Brain microvascular endothelial cell (primary cell): ENCODE data around the gene STK16.

Experiments used
- DNase-seq: peaks from one replicate; pipeline ENCODE4 v3.0.0-alpha.2; 2020
- H3K27ac ChIP-seq: fragments of 250-450 bp; sonication (Bioruptor Pico); 2 replicates; pipeline ENCODE4 v1.5.1; 2020; ENCODE audit warnings: mild to moderate bottlenecking, moderate library complexity
- H3K27me3 ChIP-seq: fragments of 250-450 bp; sonication (Bioruptor Pico); replicated peaks from 2 replicates; pipeline ENCODE4 v1.5.1; 2020; ENCODE audit warnings: mild to moderate bottlenecking
- H3K36me3 ChIP-seq: fragments of 250-450 bp; sonication (Bioruptor Pico); replicated peaks from 2 replicates; pipeline ENCODE4 v1.5.1; 2020; ENCODE audit warnings: mild to moderate bottlenecking
- H3K4me3 ChIP-seq: 2 replicates; pipeline ENCODE4 v1.5.1; 2011; ENCODE audit warnings: low read depth, mild to moderate bottlenecking, control low read depth, low read length, moderate library complexity
- CTCF ChIP-seq: IDR thresholded peaks from 2 replicates; pipeline ENCODE4 v1.5.1; 2011; ENCODE audit warnings: low read depth, mild to moderate bottlenecking, moderate library complexity, low read length, control low read depth, inconsistent platforms; ENCODE audit errors: missing control alignments
- in situ Hi-C: cut with HindIII; loops from 2 replicates; pipeline ENCODE4 v1.10.0; 2017; ENCODE audit warnings: low sequenced_read_pairs, low pct_ligation_motif_present

STK16 gene

DNA sequence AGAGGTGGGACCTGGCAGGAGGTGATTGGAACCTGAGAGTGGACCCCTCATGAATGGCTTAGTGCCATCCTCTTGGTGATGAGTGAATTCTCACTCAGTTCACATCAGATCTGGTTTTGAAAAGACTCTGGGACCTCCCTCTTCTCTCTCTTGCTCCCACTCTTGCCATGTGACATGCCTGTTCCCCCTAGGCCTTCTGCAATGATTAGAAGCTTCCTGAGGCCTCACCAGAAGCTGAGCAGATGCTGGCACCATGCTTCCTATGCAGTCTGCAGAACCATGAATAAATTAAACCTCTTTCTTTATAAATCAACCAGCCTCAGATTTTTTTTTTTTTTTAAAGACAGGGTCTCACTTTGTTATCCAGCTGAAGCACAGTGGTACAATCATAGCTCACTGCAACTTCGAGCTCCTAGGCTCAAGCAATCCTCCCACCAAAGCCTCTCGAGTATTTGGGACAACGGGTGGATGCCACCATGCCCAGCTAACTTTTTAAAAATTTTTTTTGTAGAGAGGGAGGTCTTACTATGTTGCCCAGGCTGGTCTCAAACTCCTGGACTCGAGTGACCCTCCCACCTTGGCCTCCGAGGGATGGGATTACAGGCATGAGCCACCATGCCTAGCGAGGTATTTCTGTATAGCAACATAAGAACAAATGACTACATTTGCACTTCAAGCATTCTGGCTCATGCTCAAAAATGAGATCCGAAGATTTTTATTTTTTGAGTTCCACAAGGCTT, 40.7 kb upstream of the STK16 start:
- in situ Hi-C loops = no loop called here
- Histone ChIP-seq H3K27me3 (no peaks in the 10 kb centered on the region), H3K36me3 (peaks cover 7% of the 10 kb centered on the region), H3K4me3 (no peak overlapping the region), H3K27ac (no peak overlapping the region)
- DNase-seq = no peak
- TF ChIP-seq CTCF = no peak

GRCh38 chr2:219205165-219205538, 40.1 kb upstream of the STK16 start:
- no peak for DNase-seq
- Histone ChIP-seq H3K36me3 (peaks cover 7% of the 10 kb centered on the region), H3K27me3 (no peaks in the 10 kb centered on the region), H3K27ac (no peak overlapping the region), H3K4me3 (no peak overlapping the region)
- in situ Hi-C loops = no loop called here
- TF ChIP-seq CTCF = no peak

GRCh38 chr2:219205981-219206327, 39.3 kb upstream of the STK16 start:
- H3K4me3 ChIP-seq = peak overlapping the region; percentile 75
- no peak for TF ChIP-seq CTCF
- in situ Hi-C loops = no loop called here
- peaks cover 7% of the 10 kb centered on the region for H3K36me3 ChIP-seq
- H3K27ac ChIP-seq = no peak overlapping the region
- DNase-seq = no peak
- no peaks in the 10 kb centered on the region for H3K27me3 ChIP-seq

GRCh38 chr2:219206328-219207133, 38.7 kb upstream of the STK16 start, which contains the start of gene ZFAND2B:
TSS of gene ZFAND2B (plus strand) at chr2:219206782. CDS start at chr2:219206988, 206 bp downstream.
- Histone ChIP-seq H3K4me3 (peak within 1 kb of the TSS; percentile 75), H3K27ac (peak within 1 kb of the TSS; percentile 51), H3K27me3 (no peaks in the 10 kb centered on the region), H3K36me3 (peaks cover 7% of the 10 kb centered on the region)
- peak; percentile 85 for DNase-seq
- peak; percentile 18 for TF ChIP-seq CTCF
- in situ Hi-C loops = no loop called here

DNA sequence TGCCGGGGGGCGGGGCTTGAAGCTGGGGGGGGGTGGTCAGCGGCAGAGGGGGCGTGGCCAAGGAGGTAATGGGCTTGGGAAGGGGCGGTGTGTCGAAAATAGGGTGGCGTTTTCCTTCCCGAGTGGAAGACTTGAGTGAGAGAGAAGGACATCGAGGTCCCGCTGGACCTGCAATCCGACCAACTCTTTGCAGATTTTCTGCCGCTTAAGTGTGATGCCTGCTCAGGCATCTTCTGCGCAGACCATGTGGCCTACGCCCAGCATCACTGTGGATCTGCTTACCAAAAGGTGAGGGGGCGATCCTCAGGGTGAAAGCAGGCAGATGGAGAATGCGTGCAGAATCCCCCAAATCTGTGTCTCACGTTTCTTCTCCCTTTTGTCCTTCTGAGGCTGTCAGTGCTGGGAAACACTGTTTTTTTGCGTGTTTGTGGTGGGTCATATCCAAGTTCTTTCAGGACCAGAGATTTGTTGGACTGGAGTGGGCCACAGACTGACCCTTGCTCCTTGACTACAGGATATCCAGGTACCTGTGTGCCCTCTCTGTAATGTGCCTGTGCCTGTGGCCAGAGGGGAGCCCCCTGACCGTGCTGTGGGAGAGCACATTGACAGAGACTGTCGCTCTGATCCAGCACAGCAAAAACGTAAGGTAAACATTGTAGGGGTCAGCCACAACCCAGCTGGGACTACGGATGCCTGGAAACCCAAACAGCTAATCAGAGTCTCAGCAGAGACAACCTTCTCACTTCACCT, 38.0 kb upstream of the STK16 start:
- in situ Hi-C loops = no loop called here
- peak overlapping the region; percentile 75 for H3K4me3 ChIP-seq
- no peak overlapping the region for H3K27ac ChIP-seq
- H3K36me3 ChIP-seq = peaks cover 7% of the 10 kb centered on the region
- no peaks in the 10 kb centered on the region for H3K27me3 ChIP-seq
- no peak for DNase-seq
- TF ChIP-seq CTCF = no peak
